CD4-positive, alpha-beta T cell treated with Interleukin-15 for 1 hour (primary cell): Measurements from ENCODE around the gene PHTF2.

Experiments used
- DNase-seq: peaks from one replicate; pipeline ENCODE4 v3.0.0-alpha.2; 2020

PHTF2 gene

DNA sequence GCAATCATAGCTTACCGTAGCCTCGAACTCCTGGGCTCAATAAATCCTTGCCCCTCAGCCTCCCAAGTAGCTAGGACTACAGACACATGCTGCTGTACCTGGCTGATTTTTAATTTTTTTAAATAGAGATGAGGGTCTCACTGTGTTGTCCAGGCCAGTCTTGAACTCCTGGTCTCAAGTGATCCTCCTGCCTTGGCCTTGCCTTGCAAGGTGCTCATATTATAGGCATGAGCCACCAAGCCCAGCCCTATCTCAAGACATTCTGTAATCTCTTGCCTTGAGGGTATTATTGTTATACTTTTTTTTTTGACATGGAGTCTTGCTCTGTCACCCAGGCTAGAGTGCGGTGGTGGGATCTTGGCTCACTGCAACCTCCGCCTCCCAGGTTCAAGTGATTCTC, 86.6 kb downstream of the PHTF2 start:
- no peak for DNase-seq

DNA sequence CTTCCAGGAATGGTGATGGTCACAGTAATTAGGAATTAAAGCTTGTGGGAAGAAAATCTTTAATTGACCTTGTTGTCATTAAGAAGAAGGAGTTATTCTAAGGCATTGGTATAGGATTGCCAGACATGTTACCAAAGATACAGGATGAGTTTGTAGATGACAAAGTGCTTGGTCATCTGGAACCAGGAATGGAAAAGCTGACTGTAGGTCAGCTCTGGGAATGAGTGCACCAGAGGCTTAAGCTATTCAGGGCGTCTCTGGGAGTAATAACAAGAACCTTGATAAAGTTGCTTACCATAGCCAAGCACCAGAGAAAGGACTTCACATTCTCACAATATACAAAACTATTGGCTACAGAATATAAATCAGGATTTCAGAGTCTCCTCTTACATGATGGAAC, 89.0 kb downstream of the PHTF2 start:
- DNase-seq = no peak

- no peak for DNase-seq
Measured at GRCh38 chr7:77888998-77889397, 90.4 kb downstream of the PHTF2 start.

- no peak for DNase-seq
Measured at GRCh38 chr7:77893813-77894212, 95.2 kb downstream of the PHTF2 start.

DNA sequence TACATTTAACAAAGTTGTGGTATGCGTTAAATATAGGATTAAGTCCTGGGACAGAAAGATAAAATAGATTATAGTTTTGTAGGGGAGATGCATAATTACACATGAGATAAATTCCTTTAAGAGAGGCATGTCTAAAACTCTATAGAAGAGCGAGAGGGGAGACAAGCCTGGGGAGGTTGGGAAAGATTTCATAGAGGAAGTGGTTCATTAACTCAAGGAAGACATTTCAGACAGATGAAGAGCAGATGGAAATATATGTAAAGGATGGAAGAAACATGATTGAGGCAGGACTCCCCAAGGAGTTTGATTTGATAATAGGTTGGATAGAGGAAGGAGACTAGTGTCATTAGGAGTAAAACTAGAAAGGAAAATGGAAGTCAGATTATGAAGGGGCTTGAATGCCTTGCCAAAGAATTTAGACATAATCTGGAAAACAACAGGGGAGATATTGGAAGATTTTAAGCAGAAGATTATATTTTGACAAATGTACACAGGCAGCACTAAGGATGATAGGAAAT, 96.1 kb downstream of the PHTF2 start:
- DNase-seq = no peak

DNA sequence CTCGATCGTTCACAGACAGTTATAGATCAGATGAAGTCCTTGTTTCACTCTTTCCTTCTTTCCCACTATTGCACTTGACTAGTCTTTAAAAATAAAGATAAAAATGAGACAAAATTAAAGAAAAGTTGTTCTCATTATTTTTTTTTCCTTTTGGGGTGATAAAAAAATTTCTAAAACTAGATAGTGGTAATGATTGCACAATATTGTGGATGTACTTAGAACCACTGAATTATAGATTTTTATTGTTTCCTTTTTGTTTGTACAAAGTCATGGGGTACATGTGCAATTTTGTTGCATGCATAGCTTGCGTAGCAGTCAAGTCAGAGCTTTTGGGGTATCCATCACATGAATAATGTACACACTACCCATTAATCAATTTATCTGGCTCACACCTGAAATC, 97.3 kb downstream of the PHTF2 start:
- no peak for DNase-seq

GRCh38 chr7:77897004-77897547, 98.5 kb downstream of the PHTF2 start:
- no peak for DNase-seq

DNA sequence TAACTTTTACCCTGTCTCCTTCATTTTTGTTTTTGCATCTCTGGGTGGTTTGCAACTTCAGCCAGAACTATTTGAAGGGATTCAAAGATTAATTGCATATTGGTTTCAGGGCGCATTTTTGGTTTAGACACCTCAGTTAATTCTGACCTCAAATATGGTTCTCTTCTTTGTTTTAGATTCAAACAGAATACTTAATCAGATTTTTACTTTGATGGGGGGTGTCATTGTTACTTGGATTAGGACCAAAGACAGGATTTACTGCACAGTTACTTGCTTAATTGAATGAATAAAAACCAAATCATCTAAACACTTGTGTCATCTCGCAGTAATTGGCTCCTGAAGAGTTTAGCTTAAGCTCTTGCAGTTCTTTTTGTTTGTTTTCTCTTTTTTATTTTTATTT, 100.9 kb downstream of the PHTF2 start:
- no peak for DNase-seq

DNA sequence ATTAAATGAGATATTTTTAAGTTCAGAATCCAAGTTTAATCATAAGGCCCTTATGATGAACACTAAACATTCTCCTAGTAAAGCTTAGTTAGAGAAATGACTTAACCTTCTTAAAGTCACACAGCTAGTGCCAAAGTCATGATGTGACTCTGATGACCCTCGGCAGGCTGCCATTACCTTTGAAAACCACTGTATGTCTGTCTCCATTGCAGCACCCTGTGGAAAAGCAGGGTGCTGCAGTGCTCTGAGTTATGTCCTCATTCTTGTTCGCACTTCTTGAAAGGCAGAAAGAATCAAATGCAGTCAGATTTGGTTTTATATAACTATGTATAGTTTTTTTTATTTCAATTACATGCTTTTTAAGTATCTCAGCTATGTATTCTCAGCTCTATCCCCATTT, 105.0 kb downstream of the PHTF2 start:
- no peak for DNase-seq

GRCh38 chr7:77904252-77904651, 105.7 kb downstream of the PHTF2 start:
- DNase-seq = no peak

GRCh38 chr7:77907281-77907680, 108.7 kb downstream of the PHTF2 start:
- no peak for DNase-seq

DNA sequence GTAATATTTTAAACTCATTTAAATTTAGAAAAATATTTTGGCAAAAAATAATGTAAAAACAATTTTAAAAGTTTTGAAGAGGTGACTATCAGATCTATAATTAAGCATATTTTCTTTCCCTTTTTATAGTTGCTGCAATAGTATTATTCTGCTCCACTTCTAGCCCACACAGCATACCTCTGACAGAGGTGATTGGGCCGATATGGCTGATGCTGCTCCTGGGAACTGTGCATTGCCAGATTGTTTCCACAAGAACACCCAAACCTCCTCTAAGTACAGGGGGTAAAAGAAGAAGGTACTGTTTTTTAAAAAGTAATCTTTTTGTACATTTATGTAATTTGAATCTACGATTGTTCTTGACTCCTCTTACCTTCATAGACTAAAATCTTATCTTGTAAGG, 110.1 kb downstream of the PHTF2 start:
- DNase-seq = no peak

DNA sequence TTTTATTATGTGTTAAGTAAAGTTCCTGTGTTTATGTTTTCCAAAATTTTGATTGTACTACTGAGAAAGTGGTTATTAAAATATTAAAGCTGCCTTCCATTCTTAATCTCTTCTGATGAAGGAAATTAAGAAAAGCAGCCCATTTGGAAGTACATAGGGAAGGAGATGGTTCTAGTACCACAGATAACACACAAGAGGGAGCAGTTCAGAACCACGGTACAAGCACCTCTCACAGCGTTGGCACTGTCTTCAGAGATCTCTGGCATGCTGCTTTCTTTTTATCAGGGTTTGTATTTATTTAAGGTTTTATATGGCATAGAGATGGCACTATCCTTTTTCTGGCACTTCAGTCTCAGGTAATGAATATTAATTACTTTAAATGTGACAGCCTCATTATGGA, 111.6 kb downstream of the PHTF2 start:
- no peak for DNase-seq

DNA sequence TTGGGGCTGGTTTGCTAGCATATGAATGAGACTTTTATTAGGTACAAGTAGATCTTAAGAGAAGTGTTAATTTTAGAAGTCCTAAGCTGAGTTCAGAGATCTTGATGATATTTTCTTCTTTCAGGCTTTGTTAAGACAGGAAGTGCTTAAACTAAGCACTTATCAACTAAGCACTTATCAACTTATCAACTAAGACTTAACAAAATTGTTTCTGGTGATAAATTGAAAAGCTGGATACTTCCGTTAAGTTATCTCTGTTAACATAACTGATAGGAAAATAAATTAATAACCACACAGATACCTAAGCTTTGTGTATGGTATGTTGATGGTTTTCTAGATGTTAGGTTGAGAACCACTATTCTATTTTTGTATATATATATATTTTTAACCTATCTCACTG, 113.7 kb downstream of the PHTF2 start:
- DNase-seq = no peak

DNA sequence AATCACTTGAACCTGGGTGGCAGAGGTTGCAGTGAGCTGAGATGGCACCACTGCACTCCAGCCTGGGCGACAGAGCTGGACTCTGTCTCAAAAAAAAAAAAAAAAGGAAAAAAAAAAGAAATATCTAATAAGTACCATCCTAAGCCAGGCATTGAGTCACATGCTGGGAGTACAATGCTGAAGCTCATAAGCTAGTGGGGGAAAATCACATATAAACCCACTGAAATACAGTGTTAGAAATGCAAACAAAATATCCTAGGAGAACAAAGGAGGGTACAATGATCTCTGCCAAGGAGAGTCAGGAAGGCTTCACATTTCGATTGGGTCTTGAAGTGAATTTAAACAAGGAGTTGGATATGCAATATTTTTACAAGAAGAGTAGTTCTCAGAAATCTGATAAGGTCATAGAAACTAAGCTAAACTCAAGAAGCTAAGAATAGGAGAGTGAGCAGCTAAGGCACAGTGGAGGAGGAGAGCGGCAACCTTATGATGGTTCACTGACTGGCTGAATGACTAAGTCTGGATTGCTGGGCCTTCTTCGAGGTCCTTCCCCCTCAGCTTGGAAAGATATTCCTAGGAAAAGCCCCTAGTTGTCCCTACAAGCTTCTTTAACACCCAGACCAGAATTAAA, 115.5 kb downstream of the PHTF2 start:
- DNase-seq = no peak

- DNase-seq = no peak
Measured at GRCh38 chr7:77917500-77918262, 119.1 kb downstream of the PHTF2 start.

- DNase-seq = no peak
Measured at GRCh38 chr7:77918676-77919075, 120.1 kb downstream of the PHTF2 start.

DNA sequence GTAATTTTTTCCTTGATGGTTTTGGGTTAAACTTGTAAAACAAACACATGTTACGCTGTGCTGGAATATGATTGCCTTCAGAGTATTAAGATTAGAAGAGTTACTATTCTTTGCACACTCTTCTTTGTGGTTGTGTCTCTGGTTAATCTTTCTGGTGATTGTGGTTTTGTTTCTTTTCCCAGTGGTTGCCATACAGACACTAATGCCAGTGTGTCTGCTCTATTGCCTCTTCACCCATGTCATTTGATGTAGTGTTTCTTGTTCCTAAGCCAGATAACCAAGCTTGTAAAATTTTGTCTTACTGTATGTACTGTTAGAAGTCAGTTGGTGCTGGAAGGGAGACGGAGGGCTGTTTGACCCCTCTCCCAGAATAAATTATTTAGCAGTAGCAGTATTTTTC, 124.8 kb downstream of the PHTF2 start:
- DNase-seq = no peak

DNA sequence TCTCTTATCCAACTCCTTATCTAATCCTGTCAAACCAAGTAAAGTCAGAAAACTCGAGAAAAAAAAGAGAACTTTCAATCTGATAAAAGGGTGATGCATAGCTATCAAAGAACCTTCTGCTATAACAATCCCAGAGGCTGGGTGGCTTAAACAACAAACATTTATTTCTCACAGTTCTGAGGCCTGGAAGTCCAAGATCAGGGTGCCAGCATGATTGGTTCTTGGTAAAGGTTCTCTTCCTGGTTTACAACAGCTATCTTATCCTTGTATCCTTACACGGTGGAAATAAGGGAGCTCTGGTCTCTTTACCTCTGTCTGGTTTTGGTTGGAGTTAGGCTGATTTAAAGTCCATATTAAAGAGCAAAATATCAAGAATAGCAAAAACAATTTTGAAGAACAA, 131.9 kb downstream of the PHTF2 start:
- DNase-seq = no peak

- no peak for DNase-seq
Measured at GRCh38 chr7:77931841-77932240, 133.3 kb downstream of the PHTF2 start.

DNA sequence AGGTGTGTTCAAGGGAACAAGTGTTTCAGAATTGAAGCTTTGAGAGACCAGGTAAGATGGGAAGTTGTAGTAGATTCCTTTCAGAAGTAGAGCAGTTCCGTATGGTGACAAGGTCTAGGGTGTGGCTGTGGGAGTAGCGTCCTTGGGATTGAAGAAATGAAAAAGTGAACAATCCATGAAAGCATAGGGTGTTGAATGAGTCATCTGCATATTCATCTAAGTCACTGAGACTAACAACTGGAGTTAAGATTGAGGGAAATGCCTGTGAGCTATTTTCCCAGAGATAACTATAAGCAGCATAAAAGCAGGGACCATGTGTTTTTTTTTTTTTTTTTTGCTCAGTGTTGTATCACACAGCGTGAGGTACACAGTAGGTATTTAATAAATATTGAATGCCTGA, 134.8 kb downstream of the PHTF2 start:
- DNase-seq = no peak

DNA sequence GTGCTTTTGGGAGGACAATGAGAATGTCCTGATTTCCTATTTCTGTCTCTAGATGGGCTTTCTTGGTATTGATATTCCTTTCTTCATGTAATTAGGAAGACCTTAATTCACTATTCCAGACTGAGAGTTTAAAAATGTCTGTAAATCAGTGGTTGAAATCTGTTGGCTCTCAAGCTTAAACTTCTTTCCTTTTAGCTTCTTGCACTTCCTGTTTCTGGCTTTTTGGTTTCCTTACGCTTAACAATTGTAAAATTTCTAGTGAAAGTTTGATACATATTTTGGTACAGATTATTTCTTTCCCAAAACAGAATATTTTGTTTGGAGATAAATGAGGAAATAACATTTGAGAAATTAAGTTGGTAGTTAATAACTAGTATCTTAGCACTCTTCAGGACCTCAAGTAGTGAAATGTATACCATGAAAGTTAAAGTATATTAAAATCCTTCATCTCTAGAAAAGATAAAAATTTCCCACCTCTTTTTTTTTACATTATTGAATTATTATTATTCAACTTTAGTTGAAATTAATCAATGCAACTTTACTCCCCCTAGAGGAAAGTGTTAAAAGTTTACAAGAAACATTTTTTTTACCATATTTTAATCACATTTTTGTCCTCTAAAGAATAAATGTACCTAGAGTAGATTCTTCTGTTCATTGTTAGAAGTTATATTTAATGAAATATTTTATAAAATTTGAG, 137.2 kb downstream of the PHTF2 start:
- no peak for DNase-seq

GRCh38 chr7:77940647-77941046, 142.1 kb downstream of the PHTF2 start:
- DNase-seq = no peak

GRCh38 chr7:77942431-77942830, 143.9 kb downstream of the PHTF2 start:
- no peak for DNase-seq
